PC-9 (cell line): ENCODE results near the gene SLC4A4. TPM values are rescaled to one million over a fixed set of nuclear protein-coding genes. Genes with fewer than 3 reads are reported as not detected.

Experiments
- BruUV-seq: library from RNA; stranded (reverse); fragments of 400-500 nt; replicated peaks from 2 replicates; lab custom pipeline; 2021; lab: Mats Ljungman, UMichigan
- CTCF ChIA-PET: fragments of 300-600 bp; sonication (Branson Sonifier 250); formaldehyde crosslinking; loops from one replicate; lab custom pipeline; 2022; ENCODE audit warnings: antibody characterized with exemption; lab: Charles Lee
- POLR2A ChIA-PET: fragments of 300-600 bp; sonication (Branson Sonifier 250); formaldehyde crosslinking; loops from one replicate; lab custom pipeline; 2022; ENCODE audit warnings: antibody characterized with exemption; ENCODE audit not compliant: unreplicated experiment; lab: Charles Lee
- DNase-seq, 2 experiments: peaks; one replicate each; pipeline versions ENCODE4 v3.0.0 to v3.0.0-alpha.2; 2015 to 2022; ENCODE audit warnings: mixed read lengths in 1 of 2
- H2AFZ ChIP-seq: fragments of 200-600 bp; sonication (generic); 2 replicates; pipeline ENCODE4 v1.8.1; 2017; ENCODE audit warnings: antibody characterized with exemption
- H3F3A ChIP-seq: fragments of 200-600 bp; sonication (generic); 2 replicates; pipeline ENCODE4 v1.8.1; 2017; ENCODE audit warnings: antibody characterized with exemption, mild to moderate bottlenecking, low read depth; ENCODE audit not compliant: insufficient read depth
- H3K27ac ChIP-seq: fragments of 200-600 bp; sonication (generic); 2 replicates; pipeline ENCODE4 v1.6.1; 2016; ENCODE audit warnings: mixed run types
- H3K27me3 ChIP-seq: fragments of 200-600 bp; sonication (generic); 2 replicates; pipeline ENCODE4 v1.6.1; 2016; ENCODE audit warnings: low read depth, mixed run types; ENCODE audit not compliant: insufficient read depth
- H3K36me3 ChIP-seq: fragments of 200-600 bp; sonication (generic); 2 replicates; pipeline ENCODE4 v1.6.1; 2016; ENCODE audit warnings: low read depth, mixed run types
- H3K4me1 ChIP-seq: fragments of 200-600 bp; sonication (generic); replicated peaks from 2 replicates; pipeline ENCODE4 v1.6.1; 2016; ENCODE audit warnings: mixed run types; ENCODE audit not compliant: insufficient read depth
- H3K4me2 ChIP-seq: fragments of 200-600 bp; sonication (generic); 2 replicates; pipeline ENCODE4 v1.6.1; 2017; ENCODE audit warnings: mixed run types
- H3K4me3 ChIP-seq: fragments of 200-600 bp; sonication (generic); 2 replicates; pipeline ENCODE4 v1.6.1; 2016; ENCODE audit warnings: mixed run types
- H3K79me2 ChIP-seq: fragments of 200-600 bp; sonication (generic); 2 replicates; pipeline ENCODE4 v1.6.1; 2017; ENCODE audit warnings: low read depth, mixed run types
- H3K9me2 ChIP-seq: fragments of 200-600 bp; sonication (generic); 2 replicates; pipeline ENCODE4 v1.8.1; 2017; ENCODE audit warnings: mild to moderate bottlenecking; ENCODE audit not compliant: insufficient read depth
- H3K9me3 ChIP-seq: fragments of 200-600 bp; sonication (generic); 2 replicates; pipeline ENCODE4 v1.8.1; 2016; ENCODE audit warnings: low read depth; ENCODE audit not compliant: insufficient read depth
- H4K20me1 ChIP-seq: fragments of 200-600 bp; sonication (generic); 2 replicates; pipeline ENCODE4 v1.8.1; 2017; ENCODE audit not compliant: insufficient read depth
- CTCF ChIP-seq: fragments of 200-600 bp; sonication (generic); conservative IDR thresholded peaks from 2 replicates; pipeline ENCODE4 v1.6.1; 2017; ENCODE audit warnings: mixed run types, antibody characterized with exemption, mild to moderate bottlenecking, moderate library complexity
- EZH2 ChIP-seq: fragments of 200-600 bp; sonication (generic); IDR thresholded peaks from 2 replicates; pipeline ENCODE4 v1.8.0; 2017; ENCODE audit warnings: antibody characterized with exemption, low read depth
- intact Hi-C: fragments of 100-400 bp; cut with micrococcal nuclease; formaldehyde crosslinking; loops from one replicate; pipeline ENCODE4 v1.10.0; 2022; ENCODE audit not compliant: unreplicated experiment
- total RNA-seq: library from RNA; stranded (reverse); gene quantifications from 2 replicates; pipeline ENCODE4 v1.2.3, GENCODE V29; 2021

The SLC4A4 gene
- total RNA-seq, 1 experiment from 2014 or later, result 0.44 TPM

DNA sequence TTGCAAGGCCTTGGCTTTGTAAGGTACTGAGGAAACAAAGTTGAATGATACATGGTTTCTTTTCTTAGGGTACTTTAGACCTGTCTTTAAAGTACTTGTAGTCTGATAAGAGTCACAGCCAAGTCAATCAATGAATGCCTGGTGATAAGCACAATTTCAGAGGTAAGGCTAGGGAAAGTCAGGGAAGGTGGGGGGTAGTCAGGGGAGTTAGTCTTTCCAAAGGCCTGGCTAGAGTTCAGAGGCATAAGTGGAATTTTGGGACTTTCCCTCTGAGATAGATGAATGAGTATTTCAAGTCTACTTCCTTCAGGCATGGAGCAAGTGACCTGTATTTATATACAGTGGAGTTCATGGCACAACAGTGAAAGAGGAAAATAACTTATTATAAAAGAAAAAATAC, 78.3 kb downstream of the SLC4A4 start:
- no peaks in the 10 kb centered on the region for H4K20me1 ChIP-seq
- H3K4me3 ChIP-seq, result no peak overlapping the region
- POLR2A ChIA-PET, result no interaction called here
- no peak overlapping the region for H2AFZ ChIP-seq
- no peaks in the 10 kb centered on the region for H3K9me2 ChIP-seq
- CTCF ChIA-PET, result no interaction called here
- no peaks in the 10 kb centered on the region for H3K36me3 ChIP-seq
- H3F3A ChIP-seq, result no peaks in the 10 kb centered on the region
- no peak overlapping the region for H3K4me2 ChIP-seq
- no peak for DNase-seq
- H3K4me1 ChIP-seq, result no peaks in the 10 kb centered on the region
- H3K27ac ChIP-seq, result no peak overlapping the region
- intact Hi-C loops, result no loop called here
- H3K27me3 ChIP-seq, result no peaks in the 10 kb centered on the region
- no TSS peak for BruUV-seq
- no peaks in the 10 kb centered on the region for H3K9me3 ChIP-seq
- H3K79me2 ChIP-seq, result no peaks in the 10 kb centered on the region
- TF ChIP-seq CTCF (no peak), EZH2 (no peak)

DNA sequence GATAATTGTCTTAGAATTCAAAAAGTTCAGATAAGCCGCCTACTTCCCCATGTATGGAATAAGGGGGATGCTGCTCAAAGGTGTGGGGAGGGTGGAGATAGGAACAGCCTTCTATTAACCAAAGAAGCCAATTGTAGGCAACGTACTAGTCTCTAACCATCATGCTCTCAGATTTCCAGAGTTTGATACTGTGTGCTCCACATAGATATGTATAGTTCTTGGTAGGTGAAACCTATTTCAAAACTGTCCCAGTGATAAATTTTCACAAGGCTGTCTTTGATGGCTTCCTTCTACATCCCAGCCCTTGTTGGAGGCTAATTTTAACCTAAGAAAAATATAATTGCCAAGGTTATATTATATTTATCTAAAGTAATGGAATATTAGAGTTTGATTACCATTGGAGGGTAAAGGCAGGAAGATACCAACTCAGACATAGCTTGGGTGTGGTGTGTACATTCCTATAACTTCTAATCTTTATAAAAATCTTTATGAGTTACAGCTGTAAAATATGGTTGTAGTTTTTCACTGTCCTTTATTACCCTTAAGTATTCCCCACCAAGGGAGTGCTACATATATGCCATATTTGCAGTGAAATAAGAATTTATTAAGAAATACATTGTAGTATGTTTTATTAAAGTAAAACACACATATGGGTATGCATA, 87.7 kb downstream of the SLC4A4 start:
- no peaks in the 10 kb centered on the region for H3K9me2 ChIP-seq
- H3K4me2 ChIP-seq, result no peak overlapping the region
- H3K4me1 ChIP-seq, result no peaks in the 10 kb centered on the region
- POLR2A ChIA-PET, result no interaction called here
- TF ChIP-seq CTCF, result no peak
- TF ChIP-seq EZH2, result no peak
- DNase-seq, result no peak
- no peaks in the 10 kb centered on the region for H3K9me3 ChIP-seq
- no peaks in the 10 kb centered on the region for H4K20me1 ChIP-seq
- intact Hi-C loops, result no loop called here
- BruUV-seq, result no TSS peak
- no peak overlapping the region for H3K27ac ChIP-seq
- H3K4me3 ChIP-seq, result no peak overlapping the region
- CTCF ChIA-PET, result no interaction called here
- H3F3A ChIP-seq, result no peaks in the 10 kb centered on the region
- no peaks in the 10 kb centered on the region for H3K36me3 ChIP-seq
- H2AFZ ChIP-seq, result no peak overlapping the region
- no peaks in the 10 kb centered on the region for H3K27me3 ChIP-seq
- H3K79me2 ChIP-seq, result no peaks in the 10 kb centered on the region

- POLR2A ChIA-PET, result no interaction called here
- H3K4me3 ChIP-seq, result no peak overlapping the region
- H3K27me3 ChIP-seq, result no peaks in the 10 kb centered on the region
Measured at GRCh38 chr4:71429106-71429505, 90.3 kb downstream of the SLC4A4 start.

More at GRCh38 chr4:71429106-71429505, 90.3 kb downstream of the SLC4A4 start:
- Histone ChIP-seq H2AFZ (no peak overlapping the region), H3F3A (no peaks in the 10 kb centered on the region), H4K20me1 (no peaks in the 10 kb centered on the region), H3K79me2 (no peaks in the 10 kb centered on the region), H3K27ac (no peak overlapping the region), H3K9me2 (no peaks in the 10 kb centered on the region), H3K9me3 (no peaks in the 10 kb centered on the region), H3K36me3 (no peaks in the 10 kb centered on the region), H3K4me2 (no peak overlapping the region), H3K4me1 (no peaks in the 10 kb centered on the region)
- intact Hi-C loops, result no loop called here
- CTCF ChIA-PET, result no interaction called here
- no peak for TF ChIP-seq EZH2
- no peak for TF ChIP-seq CTCF
- no peak for DNase-seq
- no TSS peak for BruUV-seq
